Measurements from ENCODE around the gene XKR8.

The XKR8 gene

DNA sequence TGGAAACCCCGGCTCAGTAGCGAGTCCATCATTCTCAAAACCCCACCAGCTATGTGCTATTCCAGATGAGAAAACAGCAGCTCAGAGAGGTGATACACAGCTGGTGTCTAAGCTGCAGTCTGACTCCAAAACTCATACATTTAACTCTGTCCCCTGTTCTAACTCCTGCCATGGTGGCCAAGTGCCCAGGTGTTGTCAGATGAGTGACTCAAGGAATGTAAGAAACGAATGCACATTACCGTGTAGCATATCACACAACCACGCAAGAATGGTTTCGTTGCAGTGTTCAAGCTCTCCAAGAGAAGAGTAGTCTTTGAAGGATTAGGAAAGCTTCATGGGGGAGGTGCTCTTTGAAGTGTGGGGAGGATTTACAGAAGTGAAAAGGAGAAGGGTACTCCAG lies 4.7 kb upstream of the XKR8 start:
- no peak for DNase-seq (ENCODE audit: low read depth)

DNA sequence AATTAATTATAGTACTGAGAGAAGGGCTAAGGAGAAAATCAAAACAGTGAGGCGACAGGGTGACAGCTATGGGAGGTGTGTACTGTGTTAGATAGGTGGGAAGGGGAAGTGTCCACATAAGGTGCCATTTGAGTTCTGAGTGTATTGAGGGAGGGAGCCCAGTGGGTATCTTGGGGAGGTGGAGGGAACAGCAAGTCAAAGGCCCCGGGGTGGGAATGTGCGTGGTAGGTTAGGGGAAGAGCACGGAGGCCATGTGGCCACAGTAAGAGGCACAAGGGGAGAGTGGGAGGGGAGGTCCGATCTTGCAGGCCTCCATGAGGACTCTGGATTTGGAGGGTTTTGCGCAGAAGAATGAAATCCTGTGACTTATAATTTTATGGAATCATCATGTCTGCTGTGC lies 3.0 kb upstream of the XKR8 start:
- DNase-seq (ENCODE audit: low read depth): no peak

DNA sequence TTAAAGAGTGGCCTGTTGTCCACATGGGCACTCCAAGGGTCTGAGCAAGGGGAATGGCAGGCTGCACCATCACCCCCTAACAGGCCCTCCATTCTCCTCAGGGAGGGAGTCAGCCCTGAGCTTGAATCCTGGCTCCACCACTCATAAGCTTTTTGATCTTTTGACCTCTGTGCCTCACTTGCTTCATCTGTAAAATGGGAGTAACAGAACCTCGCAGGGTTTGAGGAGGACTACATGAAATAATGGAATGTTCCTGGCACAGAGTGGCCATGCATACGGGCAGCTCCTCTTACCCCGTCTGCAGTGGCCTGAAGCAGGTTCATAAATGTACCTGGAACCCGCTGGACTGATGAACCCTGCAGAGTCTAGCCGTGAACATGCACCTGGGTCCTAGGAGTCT lies 2.1 kb upstream of the XKR8 start:
- no peak for DNase-seq (ENCODE audit: low read depth)

DNA sequence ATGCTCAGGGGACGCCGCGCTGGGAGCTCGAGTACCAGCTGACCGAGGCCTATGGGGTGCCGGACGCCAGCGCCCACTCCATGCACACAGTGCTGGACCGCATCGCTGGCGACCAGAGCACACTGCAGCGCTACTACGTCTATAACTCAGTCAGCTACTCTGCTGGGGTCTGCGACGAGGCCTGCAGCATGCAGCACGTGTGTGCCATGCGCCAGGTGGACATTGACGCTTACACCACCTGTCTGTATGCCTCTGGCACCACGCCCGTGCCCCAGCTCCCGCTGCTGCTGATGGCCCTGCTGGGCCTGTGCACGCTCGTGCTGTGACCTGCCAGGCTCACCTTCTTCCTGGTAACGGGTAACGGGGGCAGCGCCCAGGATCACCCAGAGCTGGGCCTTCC lies 1.3 kb upstream of the XKR8 start:
- DNase-seq (ENCODE audit: low read depth): no peak

DNA sequence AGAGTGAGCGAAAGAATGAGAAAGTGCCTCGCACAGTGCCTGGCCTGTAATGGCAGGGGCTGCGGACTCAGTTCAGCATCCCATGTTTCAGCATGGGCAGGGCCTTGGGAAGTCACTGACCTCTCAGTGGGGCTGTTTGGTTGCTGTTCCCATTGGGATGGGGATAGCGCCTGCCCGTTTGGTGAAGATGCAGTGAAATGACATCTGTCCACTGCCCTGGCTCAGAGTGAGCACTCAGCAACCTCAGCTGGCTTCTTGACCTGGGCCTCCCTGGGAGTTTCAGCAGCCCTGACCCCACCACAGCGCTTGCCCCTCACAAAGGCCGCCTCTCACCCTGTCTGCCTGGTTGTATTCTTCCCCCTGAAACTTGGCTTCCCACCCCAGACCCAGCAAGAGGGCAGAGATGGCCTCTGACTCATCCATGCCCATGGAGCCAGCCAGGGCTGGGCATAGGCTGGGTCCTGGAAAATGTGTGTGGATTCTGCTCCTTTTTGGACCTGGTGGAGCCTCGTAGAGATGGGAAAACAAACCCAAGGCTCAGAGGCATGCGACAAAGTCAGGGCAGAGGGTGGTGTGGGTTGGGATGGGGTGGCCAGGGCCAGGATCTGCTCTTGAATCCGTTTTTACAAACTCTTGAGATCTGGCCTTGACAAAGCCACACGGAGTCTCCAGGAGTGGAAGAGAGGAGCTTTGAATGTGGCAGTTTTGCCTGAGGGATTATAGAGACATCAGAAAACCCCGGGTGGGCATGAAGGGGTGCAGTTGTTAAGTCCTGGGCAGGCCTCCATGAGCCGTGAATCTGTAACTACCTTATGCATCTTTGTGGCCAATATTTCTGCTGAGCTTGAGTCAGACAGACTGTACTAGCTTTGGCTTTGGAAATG lies 1.2 kb downstream of the XKR8 start:
- DNase-seq (ENCODE audit: low read depth): no peak

DNA sequence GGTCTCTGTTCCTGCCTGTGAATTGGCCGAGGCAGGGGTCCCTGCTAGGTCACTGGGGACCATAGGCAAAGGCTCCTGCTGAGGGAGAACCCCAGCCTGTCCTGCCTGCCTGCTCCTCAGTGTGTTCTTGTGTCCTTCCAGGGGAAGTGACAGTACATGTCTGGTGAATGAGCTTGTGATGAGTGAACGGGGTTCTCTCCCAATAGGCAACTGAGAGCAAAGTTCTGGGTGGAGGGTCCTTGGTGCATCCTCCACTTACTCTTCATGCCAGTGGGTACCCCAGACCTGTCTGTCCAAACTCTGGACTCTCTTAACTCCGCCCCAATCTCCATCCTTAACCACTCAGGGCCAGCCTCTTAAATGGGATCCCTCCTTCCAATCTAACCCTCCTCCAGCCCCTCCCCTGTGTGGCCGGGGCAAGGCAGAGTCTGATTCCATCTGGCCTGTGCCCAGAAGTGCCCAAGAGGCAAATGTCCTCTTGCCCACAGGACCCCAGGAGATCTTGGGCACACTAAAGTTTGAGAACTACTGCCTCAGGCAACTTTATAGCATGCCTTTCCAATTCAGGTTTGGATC lies 2.0 kb downstream of the XKR8 start:
- no peak for DNase-seq (ENCODE audit: low read depth)

DNA sequence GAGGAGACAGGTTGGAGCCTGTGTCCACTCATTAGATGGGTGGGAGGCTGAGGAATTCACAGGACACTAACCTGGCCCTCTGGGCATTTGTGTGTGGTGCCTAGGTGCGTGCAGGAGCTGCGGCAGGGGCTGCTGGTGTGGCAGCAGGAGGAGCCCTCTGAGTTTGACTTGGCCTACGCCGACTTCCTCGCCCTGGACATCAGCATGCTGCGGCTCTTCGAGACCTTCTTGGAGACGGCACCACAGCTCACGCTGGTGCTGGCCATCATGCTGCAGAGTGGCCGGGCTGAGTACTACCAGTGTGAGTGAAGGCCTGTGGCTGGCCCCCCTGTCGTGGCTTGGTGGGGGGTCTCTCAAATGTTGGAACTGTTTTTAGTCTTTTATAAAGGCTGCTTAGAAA lies 3.6 kb downstream of the XKR8 start:
- no peak for DNase-seq (ENCODE audit: low read depth)

DNA sequence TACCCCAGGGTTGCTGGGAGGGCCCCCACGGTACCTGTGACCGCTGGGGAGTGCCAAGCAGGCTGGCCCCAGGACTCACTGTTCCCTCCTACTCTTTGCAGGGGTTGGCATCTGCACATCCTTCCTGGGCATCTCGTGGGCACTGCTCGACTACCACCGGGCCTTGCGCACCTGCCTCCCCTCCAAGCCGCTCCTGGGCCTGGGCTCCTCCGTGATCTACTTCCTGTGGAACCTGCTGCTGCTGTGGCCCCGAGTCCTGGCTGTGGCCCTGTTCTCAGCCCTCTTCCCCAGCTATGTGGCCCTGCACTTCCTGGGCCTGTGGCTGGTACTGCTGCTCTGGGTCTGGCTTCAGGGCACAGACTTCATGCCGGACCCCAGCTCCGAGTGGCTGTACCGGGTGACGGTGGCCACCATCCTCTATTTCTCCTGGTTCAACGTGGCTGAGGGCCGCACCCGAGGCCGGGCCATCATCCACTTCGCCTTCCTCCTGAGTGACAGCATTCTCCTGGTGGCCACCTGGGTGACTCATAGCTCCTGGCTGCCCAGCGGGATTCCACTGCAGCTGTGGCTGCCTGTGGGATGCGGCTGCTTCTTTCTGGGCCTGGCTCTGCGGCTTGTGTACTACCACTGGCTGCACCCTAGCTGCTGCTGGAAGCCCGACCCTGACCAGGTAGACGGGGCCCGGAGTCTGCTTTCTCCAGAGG lies 6.8 kb downstream of the XKR8 start:
- DNase-seq (ENCODE audit: low read depth): no peak

DNA sequence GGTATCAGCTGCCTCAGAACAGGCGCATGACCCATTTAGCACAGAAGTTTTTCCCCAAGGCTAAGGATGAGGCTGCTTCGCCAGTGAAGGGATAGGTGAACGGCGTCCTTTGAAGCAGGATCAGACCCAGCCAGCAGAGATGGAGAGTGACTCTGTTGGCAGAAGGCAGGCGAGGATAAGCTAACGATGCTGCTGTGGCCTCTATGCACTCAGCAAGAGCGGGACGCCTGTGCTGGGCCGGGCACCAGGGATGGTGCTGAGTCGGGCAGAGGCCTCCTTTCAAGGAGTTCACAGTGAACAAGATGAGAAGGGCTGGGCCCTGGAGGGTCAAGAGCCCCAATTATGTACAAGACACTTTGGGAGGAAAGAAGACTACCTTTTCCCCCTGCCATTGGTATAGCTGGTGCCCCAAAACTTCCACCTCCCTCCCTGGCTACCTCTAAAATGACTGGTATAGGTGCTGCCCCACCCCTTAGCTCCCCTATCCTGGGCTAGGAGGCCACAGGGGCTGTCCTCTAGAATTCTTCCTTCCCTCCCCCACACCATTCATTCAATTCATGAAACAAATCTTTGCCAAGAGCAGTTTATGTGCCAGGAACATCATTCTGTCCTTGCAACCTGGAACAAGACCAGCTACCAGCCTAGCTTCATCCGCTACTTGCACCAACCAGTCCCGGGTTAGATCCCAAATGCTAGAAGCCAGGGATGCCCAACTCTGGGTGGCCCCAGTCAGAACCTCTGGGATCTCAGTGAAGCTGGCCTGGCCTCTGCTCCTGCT lies 7.5 kb downstream of the XKR8 start:
- no peak for DNase-seq (ENCODE audit: low read depth)

DNA sequence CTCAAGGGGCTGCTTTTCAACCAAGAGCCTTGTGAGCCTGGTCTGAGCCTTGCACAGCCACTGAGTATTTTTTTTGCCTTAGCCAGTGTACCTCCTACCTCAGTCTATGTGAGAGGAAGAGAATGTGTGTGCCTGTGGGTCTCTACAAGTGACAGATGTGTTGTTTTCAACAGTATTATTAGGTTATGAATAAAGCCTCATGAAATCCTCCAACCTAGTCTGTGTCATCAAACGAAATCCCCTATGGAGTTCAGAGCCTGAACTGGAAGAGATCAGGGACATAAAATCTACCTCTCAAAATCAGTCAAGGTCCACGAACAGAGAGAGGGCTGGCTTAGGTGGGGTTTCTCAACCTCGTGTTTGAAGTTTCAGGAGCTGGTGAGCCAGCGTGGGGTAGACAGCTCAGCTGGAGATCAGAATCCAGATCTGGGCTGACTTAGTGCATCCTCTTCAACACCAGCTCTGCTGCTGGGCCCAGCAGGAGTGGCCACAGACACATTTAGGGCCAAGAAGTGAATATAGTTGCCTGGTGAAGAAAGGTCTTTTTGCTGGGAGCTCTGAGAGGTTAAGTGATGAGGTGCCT lies 8.2 kb downstream of the XKR8 start:
- DNase-seq (ENCODE audit: low read depth): no peak

DNA sequence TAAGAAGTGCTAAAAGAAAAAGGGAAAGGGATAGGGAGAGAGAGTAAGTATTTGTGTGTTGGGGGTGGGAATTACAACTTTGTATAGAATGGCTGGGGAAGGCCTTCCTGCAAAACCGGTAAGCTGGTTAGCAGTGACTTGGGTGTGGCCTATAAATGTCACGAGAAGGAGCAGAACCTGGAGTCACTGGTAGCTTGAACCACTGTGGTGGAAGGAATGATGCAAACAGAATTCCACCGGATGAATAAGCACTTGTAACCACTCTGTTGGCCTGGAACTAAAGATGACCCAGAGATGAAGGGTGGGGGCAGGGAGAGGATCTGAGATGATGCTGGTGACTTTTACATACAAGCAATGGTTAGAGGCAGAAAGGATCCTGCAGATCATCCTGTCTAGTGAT lies 8.9 kb downstream of the XKR8 start:
- DNase-seq (ENCODE audit: low read depth): peak; percentile 69

DNA sequence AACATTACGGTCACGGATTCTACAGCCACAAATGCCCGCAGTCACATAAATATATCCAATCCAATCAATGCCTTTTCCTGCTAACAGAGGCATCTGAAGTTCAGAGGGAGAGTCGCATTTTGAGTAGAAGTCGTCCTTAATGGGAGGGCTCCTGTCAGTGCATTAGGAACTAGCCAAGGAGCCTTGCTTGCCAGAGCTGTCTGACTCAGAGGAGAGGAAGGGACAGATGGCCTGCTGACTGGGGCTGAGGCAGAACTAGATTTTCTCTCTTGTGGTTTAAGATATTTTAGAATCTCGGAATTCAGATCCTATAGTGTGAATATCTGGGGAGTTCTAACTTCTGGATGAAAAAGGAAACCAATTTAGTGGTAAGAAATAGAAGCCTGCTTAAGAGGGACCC lies 10.6 kb downstream of the XKR8 start:
- DNase-seq (ENCODE audit: low read depth): peak; percentile 28

DNA sequence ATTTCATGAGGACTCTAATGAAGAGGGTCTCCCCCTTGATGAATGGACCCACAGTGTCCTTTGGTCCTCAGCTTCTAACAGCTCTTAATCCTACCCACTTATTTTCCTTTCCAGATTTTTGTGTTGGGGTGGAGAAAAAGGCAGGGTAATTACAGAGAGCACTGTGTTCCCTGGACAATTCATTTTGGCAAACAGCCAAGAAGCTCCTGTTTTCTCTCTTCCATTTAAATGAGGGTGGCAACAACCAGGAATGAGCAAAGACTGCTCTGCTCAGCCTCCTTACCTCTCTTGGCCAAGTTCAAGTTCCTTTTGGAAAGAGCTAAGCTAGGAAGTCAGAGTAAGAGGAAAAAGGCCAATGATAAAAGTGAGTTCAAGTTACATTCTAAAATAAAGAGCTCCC lies 11.9 kb downstream of the XKR8 start:
- no peak for DNase-seq (ENCODE audit: low read depth)

DNA sequence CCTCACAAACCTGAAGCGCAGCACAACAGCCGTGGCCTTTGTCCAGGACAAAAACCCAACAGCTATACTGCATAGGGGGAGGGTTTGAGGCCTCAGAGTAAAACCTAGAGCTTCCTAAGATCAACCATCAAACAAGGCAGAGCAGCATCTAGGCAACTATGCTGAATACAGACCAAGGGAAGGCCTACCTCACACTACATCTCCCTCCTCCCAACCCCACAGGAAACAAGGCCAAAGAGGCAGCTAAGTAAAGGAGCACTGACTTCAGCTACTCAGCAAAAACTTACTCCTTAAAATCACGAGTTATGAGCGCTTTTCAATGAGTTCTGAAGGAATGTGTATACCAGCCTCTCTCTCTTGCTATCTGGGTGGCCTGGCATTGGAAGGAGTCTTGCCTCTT lies 12.4 kb downstream of the XKR8 start:
- DNase-seq (ENCODE audit: low read depth): no peak

DNA sequence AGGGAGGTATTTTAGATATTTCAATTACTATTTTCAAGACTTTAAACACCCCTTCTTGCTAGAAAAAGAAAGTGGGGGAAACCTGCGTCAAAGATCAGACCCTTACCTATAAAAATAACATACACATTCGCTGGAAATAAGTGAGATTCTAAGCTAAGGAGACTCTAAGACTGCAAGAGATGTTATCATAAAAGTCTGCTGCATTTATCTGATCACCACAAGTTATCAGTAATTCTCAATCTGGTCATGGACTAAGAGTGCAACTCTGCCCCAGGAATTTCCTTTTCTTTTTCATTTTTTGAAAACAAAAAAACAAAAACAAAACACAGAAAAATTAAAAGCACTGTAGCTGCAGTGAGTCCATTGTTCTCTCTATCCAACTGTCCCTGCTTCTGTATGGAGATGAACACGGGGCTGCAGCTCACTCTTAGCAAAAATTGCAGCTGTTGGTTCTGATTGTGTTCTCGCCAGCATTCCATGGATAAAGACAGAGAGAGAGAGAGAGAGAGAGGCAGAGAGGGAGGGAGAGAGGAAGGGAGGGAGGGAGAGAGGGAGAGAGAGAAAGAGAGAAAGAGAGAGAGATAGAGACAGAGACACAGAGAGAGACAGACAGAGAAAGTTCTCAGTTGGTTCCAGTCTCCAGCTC lies 14.1 kb downstream of the XKR8 start:
- DNase-seq (ENCODE audit: low read depth): no peak

DNA sequence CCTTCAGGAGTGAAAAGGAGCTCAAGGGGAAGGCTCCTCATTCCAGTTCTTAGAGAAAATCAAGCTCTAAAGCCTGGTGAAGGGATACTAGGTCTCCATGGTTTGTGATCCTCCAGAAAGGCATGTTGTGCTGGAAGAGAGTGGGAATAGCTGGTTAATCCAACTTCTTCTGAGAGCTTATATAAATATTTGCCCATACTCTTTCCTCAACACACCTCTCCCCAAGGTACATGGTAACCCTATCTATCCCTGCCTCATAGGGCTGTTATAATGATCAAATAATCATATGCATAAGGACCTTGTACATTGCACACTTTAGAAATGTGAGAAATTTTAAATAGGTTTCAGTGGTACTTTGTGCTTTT lies 14.6 kb downstream of the XKR8 start:
- no peak for DNase-seq (ENCODE audit: low read depth)

DNA sequence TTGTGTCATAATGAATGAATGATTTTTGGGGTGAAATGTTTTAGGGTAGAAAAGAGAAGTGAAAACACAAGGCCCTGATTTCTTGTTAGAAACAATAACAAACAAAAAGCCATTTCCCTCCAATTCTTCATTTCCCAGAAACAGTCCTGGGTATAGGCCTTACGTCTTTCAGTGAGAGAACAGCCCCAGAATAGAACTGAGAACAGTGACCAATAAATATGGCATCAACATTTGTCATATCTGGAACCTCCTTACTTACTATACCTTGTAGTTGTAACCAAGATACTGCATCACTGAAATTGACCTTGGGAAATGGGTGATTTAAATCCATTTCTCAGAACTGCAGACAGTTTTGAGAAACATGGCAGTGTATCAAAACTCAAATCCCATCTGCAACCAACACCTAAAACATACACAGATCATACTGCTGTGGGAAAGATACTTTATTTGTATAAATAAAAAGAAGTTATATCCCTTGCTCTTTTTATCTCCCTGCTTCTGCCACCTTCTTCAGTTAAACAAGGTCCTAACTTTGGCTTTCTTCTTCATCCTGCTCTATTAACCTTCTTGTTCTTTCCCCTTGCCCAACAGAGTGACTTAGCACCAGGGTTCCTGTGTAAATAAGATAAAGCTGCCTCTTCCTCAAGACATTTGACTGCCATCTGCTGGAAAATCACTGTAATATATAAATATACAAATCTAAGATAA lies 19.5 kb downstream of the XKR8 start:
- DNase-seq (ENCODE audit: low read depth): peak; percentile 74

DNA sequence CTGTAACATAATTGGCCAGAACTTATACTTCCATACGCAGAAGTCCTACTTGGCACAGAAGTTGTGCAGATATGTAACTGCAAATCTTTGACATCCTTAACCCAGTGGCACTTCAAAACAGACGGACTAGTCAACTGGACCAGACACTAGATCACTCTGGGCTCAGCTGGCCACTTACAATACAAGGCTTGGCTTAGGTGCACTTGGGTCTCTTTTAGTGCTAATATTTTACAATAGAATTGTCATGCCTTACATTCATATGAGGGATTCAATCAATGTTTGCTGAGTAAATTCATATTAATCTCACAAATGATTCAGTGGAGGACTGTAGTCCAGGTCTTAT lies 20.1 kb downstream of the XKR8 start:
- DNase-seq (ENCODE audit: low read depth): no peak

DNA sequence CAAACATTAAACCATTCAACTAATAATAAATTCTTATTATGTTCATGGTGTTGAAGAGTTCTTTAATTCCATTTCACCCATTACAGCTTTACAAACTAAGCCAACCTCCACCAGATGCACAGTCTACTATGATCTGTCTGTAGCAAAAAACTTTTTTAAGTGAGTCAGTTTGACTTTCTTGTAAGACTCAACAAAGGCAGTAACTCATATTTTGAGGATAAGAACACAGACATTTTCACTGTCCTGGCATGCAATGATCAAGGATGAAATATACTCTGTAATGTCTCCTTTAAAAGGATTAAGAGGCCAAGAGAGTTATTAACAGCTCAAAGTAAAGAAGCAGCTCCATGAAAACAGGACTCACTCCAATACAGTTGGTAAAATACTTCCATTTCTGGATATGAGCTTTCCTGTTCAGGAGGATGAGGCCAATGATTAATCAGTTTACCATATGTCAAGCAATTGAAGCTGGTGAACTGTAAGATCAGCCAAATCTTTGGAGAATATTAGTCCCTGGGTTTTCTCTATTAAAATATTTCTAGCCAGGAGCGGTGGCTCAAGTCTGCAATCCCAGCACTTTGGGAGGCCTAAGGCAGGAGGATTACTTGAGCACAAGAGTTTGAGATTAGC lies 20.6 kb downstream of the XKR8 start:
- DNase-seq (ENCODE audit: low read depth): no peak

DNA sequence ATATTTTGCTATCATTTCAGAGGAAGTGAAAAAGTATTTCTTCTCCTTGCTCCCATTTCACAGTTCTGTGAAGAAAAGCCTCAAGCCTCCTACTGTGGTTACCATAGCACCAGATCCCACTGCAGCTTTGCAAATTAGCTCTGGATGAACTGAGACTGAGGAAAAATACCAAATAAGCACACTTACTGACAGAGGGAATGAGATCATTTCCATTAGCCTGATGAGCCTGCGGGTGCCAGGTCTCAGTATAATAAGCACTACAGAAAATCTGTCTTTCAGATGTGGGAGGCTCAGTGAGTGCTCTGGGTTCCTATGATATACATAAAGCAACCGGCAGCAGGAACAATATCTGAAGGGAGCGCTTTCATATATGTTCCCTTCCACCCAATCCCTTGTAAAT lies 21.4 kb downstream of the XKR8 start:
- no peak for DNase-seq (ENCODE audit: low read depth)
